Measurements from ENCODE around the gene RGS19.

Gene RGS19

GRCh38 chr20:64107736-64108457, 28.6 kb upstream of the RGS19 start:
- DNase-seq, result no peak

- no peak for DNase-seq
Observed at GRCh38 chr20:64106981-64107735, 27.8 kb upstream of the RGS19 start, which contains the start of gene NPBWR2. NPBWR2 (minus strand) TSS chr20:64107565; CDS start chr20:64106831, 734 bp downstream.

- no peak for DNase-seq
Observed at GRCh38 chr20:64106435-64106961, 27.2 kb upstream of the RGS19 start.

- no peak for DNase-seq
Observed at GRCh38 chr20:64105846-64106434, 26.6 kb upstream of the RGS19 start.

GRCh38 chr20:64104667-64105451, 25.5 kb upstream of the RGS19 start:
- DNase-seq, result no peak

- no peak for DNase-seq
Observed at GRCh38 chr20:64103871-64104666, 24.8 kb upstream of the RGS19 start.

- peak; percentile 77 for DNase-seq
Observed at GRCh38 chr20:64102647-64103354, 23.5 kb upstream of the RGS19 start.

- DNase-seq, result peak; percentile 67
Observed at GRCh38 chr20:64101731-64102621, 22.7 kb upstream of the RGS19 start.

GRCh38 chr20:64100946-64101688, 21.8 kb upstream of the RGS19 start:
- no peak for DNase-seq

GRCh38 chr20:64100566-64100888, 21.2 kb upstream of the RGS19 start:
- no peak for DNase-seq

- DNase-seq, result no peak
Observed at GRCh38 chr20:64099880-64100565, 20.7 kb upstream of the RGS19 start.

- DNase-seq, result peak; percentile 72
Observed at GRCh38 chr20:64099086-64099786, 19.9 kb upstream of the RGS19 start.

- no peak for DNase-seq
Observed at GRCh38 chr20:64098471-64099013, 19.2 kb upstream of the RGS19 start.

GRCh38 chr20:64096535-64096934, 17.2 kb upstream of the RGS19 start:
- no peak for DNase-seq

- DNase-seq, result no peak
Observed at GRCh38 chr20:64095927-64096326, 16.6 kb upstream of the RGS19 start.

- DNase-seq, result no peak
Observed at GRCh38 chr20:64095455-64095854, 16.1 kb upstream of the RGS19 start.

GRCh38 chr20:64093013-64093503, 13.7 kb upstream of the RGS19 start:
- no peak for DNase-seq

Data from NCI-H345 (cell line).